Measurements from ENCODE around the gene TRIM25. TPM values are rescaled to one million over a fixed set of nuclear protein-coding genes. Genes with fewer than 3 reads are reported as not detected.
"Not testable (repeated sequence)": the region's sequence is repeated elsewhere in the genome, so short reads cannot be mapped to it uniquely, and the experiment has no call there.

The TRIM25 gene
- total RNA-seq, 1 experiment from 2014 or later, result 107 TPM

DNA sequence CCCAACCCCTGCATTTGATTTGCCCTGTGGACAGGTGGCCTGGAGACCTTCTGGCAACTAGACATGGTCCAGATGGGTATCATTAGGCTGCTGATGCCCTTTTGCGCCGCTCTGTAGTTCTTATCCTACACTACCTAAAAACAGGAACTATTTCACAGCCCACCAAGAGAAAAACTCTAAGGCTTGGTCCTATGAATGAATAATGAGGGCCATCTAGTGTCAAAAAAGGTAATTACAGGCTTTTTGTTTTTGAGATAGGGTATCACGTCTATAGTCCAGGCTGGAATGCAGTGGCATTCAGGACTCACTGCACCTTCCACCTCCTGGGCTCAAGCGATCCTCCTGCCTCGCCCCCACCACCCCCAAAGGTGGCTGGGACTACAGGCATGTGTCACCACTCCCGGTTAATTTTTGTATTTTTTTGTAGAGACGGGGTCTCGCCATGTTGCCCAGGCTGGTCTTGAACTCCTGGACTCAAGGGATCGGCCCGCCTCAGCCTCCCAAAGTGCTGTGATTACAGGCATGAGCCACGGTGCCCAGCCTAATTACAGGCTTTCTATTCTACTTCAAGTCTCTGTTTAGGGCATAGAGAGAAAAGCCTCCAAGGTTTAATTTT lies 26.1 kb upstream of the TRIM25 start:
- intact Hi-C loops (cut with micrococcal nuclease; ENCODE audit: unreplicated experiment), result loop anchor here (1.0 kb wide), 1 partner anchor 121 kb away; no protein-coding TSS in a partner anchor
- Mint-ChIP-seq H3K36me3 (ENCODE audit: insufficient read depth, unreplicated experiment) (peaks cover 25% of the 10 kb centered on the region), H3K4me1 (ENCODE audit: low read depth, unreplicated experiment) (peaks cover 9% of the 10 kb centered on the region), H3K27me3 (ENCODE audit: unreplicated experiment) (no peaks in the 10 kb centered on the region), H3K4me3 (ENCODE audit: low read depth, unreplicated experiment) (no peak overlapping the region), H3K9me3 (ENCODE audit: low read depth, unreplicated experiment) (no peaks in the 10 kb centered on the region), H3K27ac (ENCODE audit: unreplicated experiment) (no peak overlapping the region)
- TF ChIP-seq, protein P1, sequence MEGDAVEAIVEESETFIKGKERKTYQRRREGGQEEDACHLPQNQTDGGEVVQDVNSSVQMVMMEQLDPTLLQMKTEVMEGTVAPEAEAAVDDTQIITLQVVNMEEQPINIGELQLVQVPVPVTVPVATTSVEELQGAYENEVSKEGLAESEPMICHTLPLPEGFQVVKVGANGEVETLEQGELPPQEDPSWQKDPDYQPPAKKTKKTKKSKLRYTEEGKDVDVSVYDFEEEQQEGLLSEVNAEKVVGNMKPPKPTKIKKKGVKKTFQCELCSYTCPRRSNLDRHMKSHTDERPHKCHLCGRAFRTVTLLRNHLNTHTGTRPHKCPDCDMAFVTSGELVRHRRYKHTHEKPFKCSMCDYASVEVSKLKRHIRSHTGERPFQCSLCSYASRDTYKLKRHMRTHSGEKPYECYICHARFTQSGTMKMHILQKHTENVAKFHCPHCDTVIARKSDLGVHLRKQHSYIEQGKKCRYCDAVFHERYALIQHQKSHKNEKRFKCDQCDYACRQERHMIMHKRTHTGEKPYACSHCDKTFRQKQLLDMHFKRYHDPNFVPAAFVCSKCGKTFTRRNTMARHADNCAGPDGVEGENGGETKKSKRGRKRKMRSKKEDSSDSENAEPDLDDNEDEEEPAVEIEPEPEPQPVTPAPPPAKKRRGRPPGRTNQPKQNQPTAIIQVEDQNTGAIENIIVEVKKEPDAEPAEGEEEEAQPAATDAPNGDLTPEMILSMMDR (IDR thresholded peaks at IDR 0.05; ENCODE audit: unreplicated experiment), result peak; percentile 27
- CTCF ChIA-PET, result interaction anchor here (1.0 kb wide), 1 partner anchor 120 kb away, joined by 6 read pairs; no protein-coding TSS in a partner anchor
- no TSS peak for BruUV-seq (replicated peaks)
- DNase-seq, result no peak

DNA sequence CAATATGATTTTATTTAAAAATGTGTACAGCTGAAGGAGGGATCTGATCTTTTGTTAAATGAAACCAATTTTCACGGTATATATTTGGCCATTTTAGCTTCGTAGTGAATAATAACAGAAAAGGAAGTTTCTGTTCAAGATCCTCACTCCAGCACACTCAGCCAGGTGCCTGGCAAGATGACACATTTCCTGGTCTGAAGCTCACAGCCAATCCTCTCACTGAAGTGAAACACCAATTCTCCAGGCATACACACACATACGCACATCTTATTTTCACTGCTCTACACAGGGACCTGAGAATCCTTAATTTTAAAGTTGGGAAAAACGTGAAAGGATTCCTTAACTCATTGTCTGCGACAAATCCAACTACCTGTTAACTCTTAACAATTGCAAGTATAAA lies 24.4 kb upstream of the TRIM25 start:
- H3K4me1 Mint-ChIP-seq (ENCODE audit: low read depth, unreplicated experiment); H3K4me3 Mint-ChIP-seq (ENCODE audit: low read depth, unreplicated experiment); H3K9me3 Mint-ChIP-seq (ENCODE audit: low read depth, unreplicated experiment); DNase-seq; CTCF ChIA-PET; H3K27ac Mint-ChIP-seq (ENCODE audit: unreplicated experiment); intact Hi-C loops (cut with micrococcal nuclease; ENCODE audit: unreplicated experiment); H3K27me3 Mint-ChIP-seq (ENCODE audit: unreplicated experiment): not testable (repeated sequence)
- BruUV-seq (replicated peaks), result TSS peak; percentile 37
- peaks cover 22% of the 10 kb centered on the region for H3K36me3 Mint-ChIP-seq (ENCODE audit: insufficient read depth, unreplicated experiment)

DNA sequence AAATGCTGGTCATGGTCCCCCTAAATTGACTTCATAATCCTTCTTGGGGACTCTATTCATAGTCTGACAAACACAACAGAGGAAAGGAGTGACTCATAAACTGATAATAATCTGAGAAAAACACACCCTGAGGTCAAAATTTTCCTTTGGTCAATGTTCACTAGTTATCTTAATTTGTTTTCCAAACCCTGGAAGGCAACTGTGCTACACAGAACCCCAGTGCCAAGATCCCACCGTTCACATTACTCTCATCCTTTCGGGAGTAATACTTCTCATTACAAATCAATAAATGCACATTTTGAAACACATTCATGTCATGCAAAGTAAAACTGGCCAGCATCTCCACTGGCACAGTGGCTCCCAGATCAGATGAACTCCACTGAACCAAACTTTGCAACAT lies 23.8 kb upstream of the TRIM25 start:
- no peak for DNase-seq
- Mint-ChIP-seq H3K4me3 (ENCODE audit: low read depth, unreplicated experiment) (no peak overlapping the region), H3K27me3 (ENCODE audit: unreplicated experiment) (no peaks in the 10 kb centered on the region), H3K4me1 (ENCODE audit: low read depth, unreplicated experiment) (peaks cover 9% of the 10 kb centered on the region), H3K27ac (ENCODE audit: unreplicated experiment) (no peak overlapping the region), H3K9me3 (ENCODE audit: low read depth, unreplicated experiment) (no peaks in the 10 kb centered on the region), H3K36me3 (ENCODE audit: insufficient read depth, unreplicated experiment) (peaks cover 23% of the 10 kb centered on the region)
- TF ChIP-seq, protein P1 (IDR thresholded peaks at IDR 0.05; ENCODE audit: unreplicated experiment), result no peak
- CTCF ChIA-PET, result no interaction called here
- intact Hi-C loops (cut with micrococcal nuclease; ENCODE audit: unreplicated experiment), result no loop called here
- BruUV-seq (replicated peaks), result no TSS peak

DNA sequence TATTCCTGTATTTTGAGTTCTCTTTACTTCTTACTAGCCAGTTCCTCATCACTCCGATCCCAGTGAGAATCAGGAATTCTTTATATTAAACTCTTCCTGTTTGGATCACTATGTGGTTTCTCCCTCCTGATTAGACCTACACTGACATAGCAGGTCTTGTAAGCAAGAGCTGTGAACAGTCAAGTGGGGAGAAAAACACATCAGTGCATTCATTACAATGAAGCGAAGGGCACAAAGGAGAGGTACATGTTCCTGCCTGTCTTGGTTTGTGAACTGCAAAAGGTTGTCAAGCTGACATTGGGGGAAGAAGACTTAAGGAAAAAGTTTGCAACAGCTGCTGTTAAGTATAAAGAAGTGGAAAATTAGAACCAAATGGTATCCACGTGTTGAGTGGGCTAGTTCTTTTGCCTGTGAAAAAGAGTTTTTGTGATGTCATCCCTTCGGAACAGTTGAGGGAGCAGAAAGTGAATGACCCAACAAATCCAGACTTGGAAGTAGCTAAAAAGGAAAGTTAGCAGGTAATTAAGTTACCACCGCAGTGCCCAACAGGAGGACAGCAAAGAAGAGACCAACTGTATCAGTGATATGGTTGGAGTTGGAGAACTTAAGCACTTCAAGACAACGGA lies 23.0 kb upstream of the TRIM25 start:
- no peak overlapping the region for H3K4me3 Mint-ChIP-seq (ENCODE audit: low read depth, unreplicated experiment)
- CTCF ChIA-PET, result no interaction called here
- no peaks in the 10 kb centered on the region for H3K27me3 Mint-ChIP-seq (ENCODE audit: unreplicated experiment)
- H3K27ac Mint-ChIP-seq (ENCODE audit: unreplicated experiment), result peak overlapping the region; percentile 54
- peaks cover 9% of the 10 kb centered on the region for H3K4me1 Mint-ChIP-seq (ENCODE audit: low read depth, unreplicated experiment)
- no peaks in the 10 kb centered on the region for H3K9me3 Mint-ChIP-seq (ENCODE audit: low read depth, unreplicated experiment)
- no TSS peak for BruUV-seq (replicated peaks)
- peaks cover 26% of the 10 kb centered on the region for H3K36me3 Mint-ChIP-seq (ENCODE audit: insufficient read depth, unreplicated experiment)
- intact Hi-C loops (cut with micrococcal nuclease; ENCODE audit: unreplicated experiment), result no loop called here
- DNase-seq, result no peak
- TF ChIP-seq, protein P1 (IDR thresholded peaks at IDR 0.05; ENCODE audit: unreplicated experiment), result no peak

DNA sequence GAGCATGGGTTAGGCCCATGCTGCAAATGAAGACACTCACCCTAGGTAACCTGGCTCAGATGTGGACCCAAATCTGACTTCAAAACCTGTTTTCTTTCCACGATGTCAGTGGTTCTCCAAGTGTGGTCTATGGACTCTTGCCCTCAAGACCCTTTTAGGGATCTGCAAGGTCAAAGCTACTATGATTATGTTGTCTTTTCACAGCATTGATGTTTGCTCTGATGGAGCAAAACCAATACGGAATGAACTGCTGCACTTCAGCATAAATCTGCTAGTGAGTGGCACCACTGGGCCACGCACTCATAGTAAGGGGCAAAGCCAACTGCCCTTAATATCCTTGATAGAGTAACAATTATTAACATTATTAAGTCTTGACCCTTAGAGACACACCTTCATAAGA lies 21.6 kb upstream of the TRIM25 start:
- Mint-ChIP-seq H3K9me3 (ENCODE audit: low read depth, unreplicated experiment) (no peaks in the 10 kb centered on the region), H3K27ac (ENCODE audit: unreplicated experiment) (no peak overlapping the region), H3K4me1 (ENCODE audit: low read depth, unreplicated experiment) (peaks cover 9% of the 10 kb centered on the region), H3K36me3 (ENCODE audit: insufficient read depth, unreplicated experiment) (peaks cover 20% of the 10 kb centered on the region), H3K27me3 (ENCODE audit: unreplicated experiment) (no peaks in the 10 kb centered on the region), H3K4me3 (ENCODE audit: low read depth, unreplicated experiment) (no peak overlapping the region)
- CTCF ChIA-PET, result no interaction called here
- no peak for DNase-seq
- BruUV-seq (replicated peaks), result no TSS peak
- TF ChIP-seq, protein P1 (IDR thresholded peaks at IDR 0.05; ENCODE audit: unreplicated experiment), result no peak
- intact Hi-C loops (cut with micrococcal nuclease; ENCODE audit: unreplicated experiment), result no loop called here
